ENCODE measurements around the gene FBXO41.

FBXO41 gene

DNA sequence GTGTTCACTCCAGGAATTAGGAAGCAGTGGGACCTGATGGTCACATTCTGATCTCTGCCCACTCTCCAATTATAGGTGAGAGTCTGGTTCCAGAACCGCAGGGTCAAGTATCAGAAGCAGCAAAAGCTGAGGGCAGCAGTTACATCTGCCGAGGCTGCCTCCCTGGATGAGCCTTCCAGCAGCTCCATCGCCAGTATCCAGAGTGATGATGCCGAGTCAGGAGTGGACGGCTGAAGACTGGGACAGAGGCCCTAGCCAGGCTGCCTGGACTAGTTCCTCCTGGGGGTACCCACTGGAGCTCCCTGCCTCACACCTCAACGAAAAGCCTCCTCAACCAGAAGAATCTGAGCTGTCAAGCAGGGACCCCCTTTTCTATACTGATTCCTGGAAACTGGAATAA lies 73.6 kb downstream of the FBXO41 start:
- DNase-seq (ENCODE audit: low read depth, low spot score) = no peak
- H3K36me3 ChIP-seq (ENCODE audit: insufficient read depth, insufficient read length, low read length) = no peaks in the 10 kb centered on the region
- no peak overlapping the region for H3K9ac ChIP-seq (ENCODE audit: insufficient read length, low read depth)
- TF ChIP-seq SUZ12 (IDR thresholded peaks at IDR 0.05; ENCODE audit: extremely low read depth, insufficient read depth, insufficient read length) = no peak
- no peak for TF ChIP-seq ZNF274 (IDR thresholded peaks at IDR 0.05; ENCODE audit: low read depth, low read length)
- no peak for TF ChIP-seq YY1 (IDR thresholded peaks at IDR 0.05; ENCODE audit: insufficient read depth, insufficient read length)
- no peak overlapping the region for H3K4me3 ChIP-seq (ENCODE audit: insufficient read length, low read depth)
- peaks cover 3% of the 10 kb centered on the region for H3K4me1 ChIP-seq (ENCODE audit: insufficient read depth, insufficient read length)
- no peaks in the 10 kb centered on the region for H3K27me3 ChIP-seq (ENCODE audit: insufficient read depth, insufficient read length)
- H3K9me3 ChIP-seq (ENCODE audit: insufficient read depth, low read length) = no peaks in the 10 kb centered on the region

DNA sequence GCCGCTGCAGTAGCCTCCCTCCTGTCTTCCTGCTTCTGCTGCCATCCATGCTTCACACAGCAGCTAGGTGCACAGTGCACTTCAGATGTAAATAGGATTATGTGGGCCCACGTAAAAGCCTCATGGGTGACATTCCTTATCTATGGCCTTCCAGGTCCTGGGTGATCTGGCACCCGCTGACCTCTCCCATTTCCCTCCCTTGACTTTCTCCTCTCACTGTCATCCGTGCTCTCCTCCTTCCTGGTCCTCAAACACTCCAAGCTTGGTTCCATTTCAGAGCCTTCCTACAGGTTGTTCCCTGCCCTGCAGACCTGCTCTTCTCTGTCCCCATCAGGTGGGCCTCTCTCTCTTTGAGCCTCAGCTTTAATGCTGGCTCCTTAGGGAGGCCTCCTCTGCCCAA lies 74.3 kb downstream of the FBXO41 start:
- DNase-seq (ENCODE audit: low read depth, low spot score) = no peak
- Histone ChIP-seq H3K9me3 (ENCODE audit: insufficient read depth, low read length) (no peaks in the 10 kb centered on the region), H3K4me1 (ENCODE audit: insufficient read depth, insufficient read length) (peaks cover 3% of the 10 kb centered on the region), H3K9ac (ENCODE audit: insufficient read length, low read depth) (no peak overlapping the region), H3K4me3 (ENCODE audit: insufficient read length, low read depth) (no peak overlapping the region), H3K27me3 (ENCODE audit: insufficient read depth, insufficient read length) (no peaks in the 10 kb centered on the region), H3K36me3 (ENCODE audit: insufficient read depth, insufficient read length, low read length) (no peaks in the 10 kb centered on the region)
- TF ChIP-seq SUZ12 (IDR thresholded peaks at IDR 0.05; ENCODE audit: extremely low read depth, insufficient read depth, insufficient read length) (no peak), YY1 (IDR thresholded peaks at IDR 0.05; ENCODE audit: insufficient read depth, insufficient read length) (no peak), ZNF274 (IDR thresholded peaks at IDR 0.05; ENCODE audit: low read depth, low read length) (no peak)

DNA sequence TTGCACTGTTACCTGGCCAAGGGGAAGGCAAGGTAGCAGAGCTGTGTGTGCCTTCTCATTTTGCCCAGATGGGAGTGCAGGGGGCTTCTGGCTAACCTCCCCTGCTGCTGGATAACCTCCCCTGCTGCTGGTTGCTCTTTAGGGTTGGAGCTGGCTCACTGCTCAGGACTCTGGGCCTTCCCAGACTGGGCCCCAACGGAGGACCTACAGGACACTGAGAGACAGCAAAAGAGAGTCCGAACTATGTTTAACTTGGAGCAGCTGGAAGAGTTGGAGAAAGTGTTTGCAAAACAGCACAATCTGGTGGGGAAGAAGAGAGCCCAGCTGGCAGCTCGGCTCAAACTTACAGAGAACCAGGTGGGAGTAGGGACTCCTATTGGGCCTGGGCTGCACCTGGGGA lies 76.0 kb downstream of the FBXO41 start:
- peaks cover 11% of the 10 kb centered on the region for H3K27me3 ChIP-seq (ENCODE audit: insufficient read depth, insufficient read length)
- no peaks in the 10 kb centered on the region for H3K9me3 ChIP-seq (ENCODE audit: insufficient read depth, low read length)
- H3K36me3 ChIP-seq (ENCODE audit: insufficient read depth, insufficient read length, low read length) = no peaks in the 10 kb centered on the region
- TF ChIP-seq SUZ12 (IDR thresholded peaks at IDR 0.05; ENCODE audit: extremely low read depth, insufficient read depth, insufficient read length) = no peak
- TF ChIP-seq YY1 (IDR thresholded peaks at IDR 0.05; ENCODE audit: insufficient read depth, insufficient read length) = no peak
- TF ChIP-seq ZNF274 (IDR thresholded peaks at IDR 0.05; ENCODE audit: low read depth, low read length) = no peak
- no peak for DNase-seq (ENCODE audit: low read depth, low spot score)
- no peak overlapping the region for H3K4me3 ChIP-seq (ENCODE audit: insufficient read length, low read depth)
- no peak overlapping the region for H3K9ac ChIP-seq (ENCODE audit: insufficient read length, low read depth)
- H3K4me1 ChIP-seq (ENCODE audit: insufficient read depth, insufficient read length) = peaks cover 2% of the 10 kb centered on the region

DNA sequence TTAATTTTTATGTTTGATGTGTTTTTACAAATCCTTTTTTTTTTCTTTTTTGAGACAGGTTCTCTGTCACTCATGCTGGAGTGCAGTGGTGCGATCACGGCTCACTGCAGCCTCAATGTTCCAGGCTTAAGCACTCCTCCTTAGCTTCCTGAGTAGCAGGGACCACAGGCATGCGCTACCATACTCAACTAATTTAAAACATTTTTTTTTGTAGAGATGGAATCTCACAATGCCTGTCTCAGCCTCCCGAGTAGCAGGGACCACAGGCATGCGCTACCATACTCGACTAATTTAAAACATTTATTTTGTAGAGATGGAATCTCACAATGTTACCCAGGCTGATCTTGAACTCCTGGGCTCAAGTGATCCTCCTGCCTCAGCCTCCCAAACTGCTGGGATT lies 78.7 kb downstream of the FBXO41 start:
- H3K9me3 ChIP-seq (ENCODE audit: insufficient read depth, low read length) = no peaks in the 10 kb centered on the region
- H3K27me3 ChIP-seq (ENCODE audit: insufficient read depth, insufficient read length) = peaks cover 33% of the 10 kb centered on the region
- no peak for TF ChIP-seq YY1 (IDR thresholded peaks at IDR 0.05; ENCODE audit: insufficient read depth, insufficient read length)
- no peak for TF ChIP-seq SUZ12 (IDR thresholded peaks at IDR 0.05; ENCODE audit: extremely low read depth, insufficient read depth, insufficient read length)
- H3K4me1 ChIP-seq (ENCODE audit: insufficient read depth, insufficient read length) = no peaks in the 10 kb centered on the region
- H3K36me3 ChIP-seq (ENCODE audit: insufficient read depth, insufficient read length, low read length) = no peaks in the 10 kb centered on the region
- DNase-seq (ENCODE audit: low read depth, low spot score) = no peak
- H3K4me3 ChIP-seq (ENCODE audit: insufficient read length, low read depth) = no peak overlapping the region
- H3K9ac ChIP-seq (ENCODE audit: insufficient read length, low read depth) = no peak overlapping the region

All from NT2/D1 (cell line).